T-cell (primary cell): ENCODE results near the gene RBM20. TPM values are rescaled to one million over a fixed set of nuclear protein-coding genes. Genes with fewer than 3 reads are reported as not detected.
A peak's percentile ranks its signal among the peaks of the same experiment; 100 is the strongest.

ENCODE experiments used
- ATAC-seq, 4 experiments: fragments of 200-7000 bp in 3 of 4; fragments of 150-1000 bp in 1 of 4; cut with Tn5 transposase; replicated peaks in 1 of 4; 1 replicate in 3 of 4; 2 replicates in 1 of 4; pipeline ENCODE4 v1.10.0; 2021; ENCODE audit warnings: moderate library complexity in 3 of 4, mild to moderate bottlenecking in 2 of 4, moderate number of reproducible peaks in 1 of 4
- CTCF ChIA-PET, 2 donors: fragments of 300-600 bp; sonication (Branson Sonifier 250); formaldehyde crosslinking; loops; one replicate each; lab custom pipeline; 2022; ENCODE audit warnings: antibody characterized with exemption in 2 of 2; lab: Charles Lee
- POLR2A ChIA-PET, 2 donors: fragments of 300-600 bp; sonication (Branson Sonifier 250); formaldehyde crosslinking; loops; one replicate each; lab custom pipeline; 2022; ENCODE audit warnings: antibody characterized with exemption in 2 of 2; lab: Charles Lee
- DNase-seq, 35 experiments: peaks; one replicate each; pipeline versions ENCODE4 v3.0.0 to v3.0.0-alpha.2; 2013 to 2023
- H3K27ac ChIP-seq: one replicate; pipeline ENCODE4 v1.5.1; 2013; ENCODE audit warnings: low read length
- H3K27me3 ChIP-seq, 2 experiments: replicated peaks in 1 of 2; 1 replicate in 1 of 2; 2 replicates in 1 of 2; pipeline versions ENCODE4 v1.6.1 to v1.7.0; 2013; ENCODE audit warnings: low read length in 1 of 2, mixed read lengths in 1 of 2; ENCODE audit not compliant: control insufficient read depth in 2 of 2, insufficient read depth in 2 of 2; ENCODE audit errors: extremely low read depth in 1 of 2
- H3K36me3 ChIP-seq, 2 donors: 1 replicate in 1 of 2; 2 replicates in 1 of 2; pipeline versions ENCODE4 v1.6.1 to v1.7.0; 2013; ENCODE audit warnings: low read length in 1 of 2; ENCODE audit not compliant: control insufficient read depth in 2 of 2, insufficient read depth in 1 of 2; ENCODE audit errors: extremely low read depth in 1 of 2
- H3K4me1 ChIP-seq, 2 experiments: 1 replicate in 1 of 2; 2 replicates in 1 of 2; pipeline versions ENCODE4 v1.6.1 to v1.7.0; 2013; ENCODE audit warnings: low read length in 2 of 2, mixed read lengths in 1 of 2; ENCODE audit not compliant: insufficient read depth in 2 of 2, control insufficient read depth in 1 of 2; ENCODE audit errors: extremely low read depth in 1 of 2
- H3K4me3 ChIP-seq, 2 donors: 1 replicate in 1 of 2; 2 replicates in 1 of 2; pipeline versions ENCODE4 v1.5.1 to v1.7.0; 2013; ENCODE audit warnings: mild to moderate bottlenecking in 2 of 2, low read length in 1 of 2, moderate library complexity in 1 of 2; ENCODE audit not compliant: control insufficient read depth in 1 of 2; ENCODE audit errors: extremely low read depth in 1 of 2
- H3K9me3 ChIP-seq: 2 replicates; pipeline ENCODE4 v1.7.0; 2013
- H3K27ac Mint-ChIP-seq, 2 donors: one replicate each; pipeline ENCODE4 v1.8.0; 2020 to 2021; ENCODE audit warnings: mild to moderate bottlenecking in 2 of 2, mixed read lengths in 2 of 2
- H3K27me3 Mint-ChIP-seq, 2 donors: one replicate each; pipeline ENCODE4 v1.8.0; 2021 to 2022; ENCODE audit warnings: mixed read lengths in 2 of 2
- H3K36me3 Mint-ChIP-seq: one replicate; pipeline ENCODE4 v1.8.0; 2021; ENCODE audit warnings: mixed read lengths
- H3K4me1 Mint-ChIP-seq, 3 donors: one replicate each; pipeline ENCODE4 v1.8.0; 2020 to 2022; ENCODE audit warnings: mixed read lengths in 3 of 3, mild to moderate bottlenecking in 1 of 3
- H3K4me3 Mint-ChIP-seq, 3 donors: one replicate each; pipeline ENCODE4 v1.8.0; 2020 to 2022; ENCODE audit warnings: mild to moderate bottlenecking in 3 of 3, mixed read lengths in 3 of 3, moderate library complexity in 3 of 3
- H3K9me3 Mint-ChIP-seq, 3 donors: one replicate each; pipeline ENCODE4 v1.8.0; 2020 to 2022; ENCODE audit warnings: mixed read lengths in 3 of 3
- WGBS: methylation state at CpG from one replicate; pipeline ENCODE4 v1.1.5; 2013; ENCODE audit warnings: missing lambda C conversion rate; ENCODE audit not compliant: insufficient coverage; 5-methylcytosine and 5-hydroxymethylcytosine counted together
- total RNA-seq, 35 experiments: library from RNA in 6 of 35; stranded (reverse) in 6 of 35; fragments of 120-200 nt in 1 of 35; gene quantifications; one replicate each; pipeline versions ENCODE4 v1.2.1 to v1.2.4 and lab custom pipeline; 2013 to 2026

The RBM20 gene
- total RNA-seq, 5 donors from 2014 or later (not counting 1 experiment from before 2014, with no cell fraction given), result 0.09 to 3.0 (median 0.33) TPM

DNA sequence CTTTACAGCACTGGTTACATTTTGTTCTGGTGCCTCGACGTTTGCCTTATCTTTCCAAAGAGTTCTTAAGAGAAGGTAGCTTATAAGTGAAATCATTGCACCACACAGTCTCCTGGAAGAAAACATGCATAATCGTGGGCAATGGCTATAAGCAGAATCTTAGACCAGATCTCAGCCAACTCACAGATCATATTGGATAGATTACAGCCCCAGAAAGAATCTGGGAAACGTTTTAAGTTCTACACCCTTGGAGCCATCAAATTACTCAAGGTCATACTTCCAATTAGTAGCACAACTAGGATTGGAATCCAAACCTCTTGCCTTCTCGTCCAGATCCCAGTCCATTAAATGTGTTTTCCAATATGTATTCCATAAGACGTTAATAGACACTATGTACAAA is 218.8 kb downstream of the RBM20 start:
- Mint-ChIP-seq H3K9me3 (no peaks in the 10 kb centered on the region), H3K27me3 (no peaks in the 10 kb centered on the region), H3K27ac (peak overlapping the region; percentile 99), H3K36me3 (no peaks in the 10 kb centered on the region), H3K4me1 (peaks cover 95 to 100% (median 99%) of the 10 kb centered on the region in 3 donors), H3K4me3 (peak overlapping the region in 1 of 3 donors; percentile 84)
- WGBS, result no CpG with 5 or more reads among the region's 6 CpGs
- ChIA-PET POLR2A (interaction anchor here in 1 of 2 donors (0.6 to 3.2 kb wide), 3 partner anchors 8 to 13 kb away, joined by 5 to 20 read pairs (median 6); partner anchors contain the start of gene PDCD4), CTCF (interaction anchor here (0.6 to 0.9 kb wide), 2 partner anchors 9 to 35 kb away, joined by 3 read pairs; partner anchors contain the start of gene PDCD4 (in 1 of the 2))
- Histone ChIP-seq H3K27me3 (no peaks in the 10 kb centered on the region), H3K27ac (peak overlapping the region; percentile 96), H3K4me3 (no peak overlapping the region), H3K36me3 (no peaks in the 10 kb centered on the region), H3K9me3 (no peaks in the 10 kb centered on the region), H3K4me1 (peaks cover 93 to 95% of the 10 kb centered on the region in 2 experiments)
- ATAC-seq (no peak), DNase-seq (no peak)

GRCh38 chr10:110863361-110863760 is 219.2 kb downstream of the RBM20 start:
- H3K27ac ChIP-seq, result peak overlapping the region; percentile 96
- POLR2A ChIA-PET, result interaction anchor here in 1 of 2 donors (0.6 to 3.2 kb wide), 2 partner anchors 8 to 12 kb away, joined by 6 to 20 read pairs; partner anchors contain the start of gene PDCD4
- no peaks in the 10 kb centered on the region for H3K27me3 ChIP-seq
- H3K4me3 ChIP-seq, result no peak overlapping the region
- H3K4me1 Mint-ChIP-seq, result peaks cover 95 to 100% (median 99%) of the 10 kb centered on the region in 3 donors
- peak overlapping the region; percentile 99 for H3K27ac Mint-ChIP-seq
- H3K9me3 Mint-ChIP-seq, result no peaks in the 10 kb centered on the region
- no peaks in the 10 kb centered on the region for H3K36me3 ChIP-seq
- no peaks in the 10 kb centered on the region for H3K27me3 Mint-ChIP-seq
- no peaks in the 10 kb centered on the region for H3K36me3 Mint-ChIP-seq
- CTCF ChIA-PET, result interaction anchor here in 1 of 2 donors (0.9 kb wide), 1 partner anchor 35 kb away, joined by 3 read pairs; no protein-coding TSS in a partner anchor
- ATAC-seq (no peak), DNase-seq (no peak)
- no peaks in the 10 kb centered on the region for H3K9me3 ChIP-seq
- peaks cover 93 to 95% of the 10 kb centered on the region in 2 experiments for H3K4me1 ChIP-seq
- H3K4me3 Mint-ChIP-seq, result peak overlapping the region in 1 of 3 donors; percentile 84

GRCh38 chr10:110863956-110864355 is 219.8 kb downstream of the RBM20 start:
- peaks cover 92 to 93% of the 10 kb centered on the region in 2 experiments for H3K4me1 ChIP-seq
- ChIA-PET CTCF (interaction anchor here (0.8 to 1.6 kb wide), 3 partner anchors 21 to 61 kb away, joined by 3 to 9 read pairs (median 3); no protein-coding TSS in a partner anchor), POLR2A (interaction anchor here (0.5 to 1.1 kb wide), 4 partner anchors 9 to 61 kb away, joined by 3 to 6 read pairs (median 4); no protein-coding TSS in a partner anchor)
- H3K4me3 ChIP-seq, result no peak overlapping the region
- ATAC-seq, result no peak
- Mint-ChIP-seq H3K4me3 (peak overlapping the region in 2 of 3 donors; percentile 63 to 84), H3K9me3 (no peaks in the 10 kb centered on the region), H3K36me3 (no peaks in the 10 kb centered on the region), H3K27me3 (no peaks in the 10 kb centered on the region), H3K27ac (peak overlapping the region; percentile 99), H3K4me1 (peaks cover 98 to 100% (median 99%) of the 10 kb centered on the region in 3 donors)
- H3K9me3 ChIP-seq, result no peaks in the 10 kb centered on the region
- 100% methylated on average over 1 of the region's 2 CpGs for WGBS
- peak overlapping the region; percentile 96 for H3K27ac ChIP-seq
- no peak for DNase-seq
- H3K27me3 ChIP-seq, result no peaks in the 10 kb centered on the region
- H3K36me3 ChIP-seq, result no peaks in the 10 kb centered on the region

- Histone ChIP-seq H3K4me3 (peak overlapping the region in 1 of 2 donors; percentile 18), H3K27ac (peak overlapping the region; percentile 96), H3K4me1 (peaks cover 92 to 93% of the 10 kb centered on the region in 2 experiments), H3K36me3 (no peaks in the 10 kb centered on the region), H3K27me3 (no peaks in the 10 kb centered on the region), H3K9me3 (no peaks in the 10 kb centered on the region)
- H3K27ac Mint-ChIP-seq, result peak overlapping the region; percentile 99
- peaks cover 98 to 100% (median 99%) of the 10 kb centered on the region in 3 donors for H3K4me1 Mint-ChIP-seq
- CTCF ChIA-PET, result interaction anchor here (0.6 to 1.6 kb wide), 7 partner anchors 8 to 199 kb away, joined by 3 to 9 read pairs (median 3); no protein-coding TSS in a partner anchor
- 38% methylated on average over 4 of the region's 6 CpGs for WGBS
- ATAC-seq, result peak; percentile 68 to 78 (median 74)
- peak in 33 of 35 experiments; percentile 15 to 92 (median 61) for DNase-seq
- POLR2A ChIA-PET, result interaction anchor here (0.7 to 1.5 kb wide), 11 partner anchors 8 to 62 kb away, joined by 3 to 11 read pairs (median 3); no protein-coding TSS in a partner anchor
- H3K27me3 Mint-ChIP-seq, result no peaks in the 10 kb centered on the region
- peaks cover 4% of the 10 kb centered on the region for H3K36me3 Mint-ChIP-seq
- peak overlapping the region; percentile 63 to 84 (median 79) for H3K4me3 Mint-ChIP-seq
- peaks cover 0 to 4% (median 0%) of the 10 kb centered on the region in 3 donors for H3K9me3 Mint-ChIP-seq
These were observed 220.6 kb downstream of the RBM20 start for GRCh38 chr10:110864662-110865140.

- CTCF ChIA-PET, result interaction anchor here in 1 of 2 donors (0.6 to 1.6 kb wide), 5 partner anchors 8 to 64 kb away, joined by 3 to 9 read pairs (median 3); no protein-coding TSS in a partner anchor
- Histone ChIP-seq H3K9me3 (no peaks in the 10 kb centered on the region), H3K4me1 (peaks cover 92 to 93% of the 10 kb centered on the region in 2 experiments), H3K27me3 (no peaks in the 10 kb centered on the region), H3K27ac (peak overlapping the region; percentile 96), H3K4me3 (peak overlapping the region; percentile 18 to 36), H3K36me3 (no peaks in the 10 kb centered on the region)
- POLR2A ChIA-PET, result interaction anchor here (0.6 to 1.5 kb wide), 11 partner anchors 8 to 79 kb away, joined by 3 to 11 read pairs (median 3); no protein-coding TSS in a partner anchor
- Mint-ChIP-seq H3K36me3 (peaks cover 4% of the 10 kb centered on the region), H3K27ac (peak overlapping the region; percentile 99), H3K27me3 (no peaks in the 10 kb centered on the region), H3K9me3 (peaks cover 0 to 4% (median 0%) of the 10 kb centered on the region in 3 donors), H3K4me1 (peaks cover 98 to 100% (median 99%) of the 10 kb centered on the region in 3 donors), H3K4me3 (peak overlapping the region; percentile 63 to 84 (median 79))
- ATAC-seq, result no peak
- WGBS, result 39% methylated on average over 2 of the region's 6 CpGs
- DNase-seq, result no peak
These were observed 221.2 kb downstream of the RBM20 start for GRCh38 chr10:110865186-110865808.
